GM12891 (cell line): ENCODE data around the gene TWSG1.

Experiments used
- POLR2A ChIP-seq: IDR thresholded peaks from 2 replicates; pipeline ENCODE4 v1.6.1; 2011; ENCODE audit warnings: low read depth, low read length, control low read depth
- SPI1 ChIP-seq: IDR thresholded peaks from 2 replicates; pipeline ENCODE4 v1.6.1; 2011; ENCODE audit warnings: low read depth, low read length, control low read depth

GRCh38 chr18:9403795-9404564 lies 69.4 kb downstream of the TWSG1 start:
- TF ChIP-seq SPI1 = no peak
- no peak for TF ChIP-seq POLR2A
